Rectal smooth muscle tissue (tissue), 1 donor: ENCODE results near the gene NUP210.

Experiments
- H3K27ac ChIP-seq: one replicate; pipeline ENCODE4 v1.7.0; 2013; ENCODE audit warnings: low read depth, low read length, inconsistent platforms
- H3K27me3 ChIP-seq: one replicate; pipeline ENCODE4 v1.7.0; 2013; ENCODE audit warnings: low read length; ENCODE audit not compliant: control insufficient read depth, insufficient read depth
- H3K36me3 ChIP-seq: one replicate; pipeline ENCODE4 v1.7.0; 2013; ENCODE audit warnings: low read length; ENCODE audit not compliant: control insufficient read depth, insufficient read depth
- H3K4me1 ChIP-seq: one replicate; pipeline ENCODE4 v1.7.0; 2013; ENCODE audit warnings: low read length; ENCODE audit not compliant: control insufficient read depth, insufficient read depth
- H3K4me3 ChIP-seq: one replicate; pipeline ENCODE4 v1.7.0; 2013; ENCODE audit warnings: low read length
- H3K9ac ChIP-seq: one replicate; pipeline ENCODE4 v1.7.0; 2013; ENCODE audit warnings: low read length

NUP210 gene

GRCh38 chr3:13309004-13309403 is 111.1 kb downstream of the NUP210 start:
- Histone ChIP-seq H3K4me1 (no peaks in the 10 kb centered on the region), H3K9ac (no peak overlapping the region), H3K27me3 (no peaks in the 10 kb centered on the region), H3K36me3 (no peaks in the 10 kb centered on the region), H3K4me3 (no peak overlapping the region), H3K27ac (no peak overlapping the region)

GRCh38 chr3:13308380-13308801 is 111.7 kb downstream of the NUP210 start:
- no peak overlapping the region for H3K9ac ChIP-seq
- H3K27ac ChIP-seq: no peak overlapping the region
- H3K27me3 ChIP-seq: no peaks in the 10 kb centered on the region
- H3K4me3 ChIP-seq: no peak overlapping the region
- H3K4me1 ChIP-seq: no peaks in the 10 kb centered on the region
- H3K36me3 ChIP-seq: no peaks in the 10 kb centered on the region

- no peaks in the 10 kb centered on the region for H3K36me3 ChIP-seq
- no peak overlapping the region for H3K27ac ChIP-seq
- no peak overlapping the region for H3K9ac ChIP-seq
- no peak overlapping the region for H3K4me3 ChIP-seq
- H3K27me3 ChIP-seq: no peaks in the 10 kb centered on the region
- no peaks in the 10 kb centered on the region for H3K4me1 ChIP-seq
Measured at GRCh38 chr3:13307041-13307440, 113.1 kb downstream of the NUP210 start.

- Histone ChIP-seq H3K4me1 (no peaks in the 10 kb centered on the region), H3K36me3 (no peaks in the 10 kb centered on the region), H3K27me3 (no peaks in the 10 kb centered on the region), H3K27ac (no peak overlapping the region), H3K4me3 (no peak overlapping the region), H3K9ac (no peak overlapping the region)
Measured at GRCh38 chr3:13305623-13306022, 114.5 kb downstream of the NUP210 start.

GRCh38 chr3:13303410-13303809 is 116.7 kb downstream of the NUP210 start:
- no peak overlapping the region for H3K4me3 ChIP-seq
- H3K27ac ChIP-seq: no peak overlapping the region
- no peaks in the 10 kb centered on the region for H3K36me3 ChIP-seq
- H3K9ac ChIP-seq: no peak overlapping the region
- no peaks in the 10 kb centered on the region for H3K27me3 ChIP-seq
- no peaks in the 10 kb centered on the region for H3K4me1 ChIP-seq

GRCh38 chr3:13301286-13301987 is 118.7 kb downstream of the NUP210 start:
- Histone ChIP-seq H3K9ac (no peak overlapping the region), H3K4me3 (no peak overlapping the region), H3K27ac (no peak overlapping the region), H3K36me3 (no peaks in the 10 kb centered on the region), H3K27me3 (peaks cover 3% of the 10 kb centered on the region), H3K4me1 (no peaks in the 10 kb centered on the region)

GRCh38 chr3:13300546-13301285 is 119.4 kb downstream of the NUP210 start:
- Histone ChIP-seq H3K9ac (no peak overlapping the region), H3K4me3 (no peak overlapping the region), H3K27me3 (peaks cover 3% of the 10 kb centered on the region)

GRCh38 chr3:13299531-13300155 is 120.5 kb downstream of the NUP210 start:
- Histone ChIP-seq H3K9ac (no peak overlapping the region), H3K27ac (no peak overlapping the region), H3K4me3 (no peak overlapping the region), H3K27me3 (peaks cover 3% of the 10 kb centered on the region), H3K4me1 (no peaks in the 10 kb centered on the region), H3K36me3 (no peaks in the 10 kb centered on the region)

More at GRCh38 chr3:13300546-13301285, 119.4 kb downstream of the NUP210 start:
- H3K4me1 ChIP-seq: no peaks in the 10 kb centered on the region
- H3K27ac ChIP-seq: no peak overlapping the region
- no peaks in the 10 kb centered on the region for H3K36me3 ChIP-seq

- Histone ChIP-seq H3K9ac (no peak overlapping the region), H3K36me3 (no peaks in the 10 kb centered on the region), H3K27me3 (peaks cover 3% of the 10 kb centered on the region), H3K4me1 (no peaks in the 10 kb centered on the region), H3K4me3 (no peak overlapping the region), H3K27ac (no peak overlapping the region)
Measured at GRCh38 chr3:13296662-13297061, 123.5 kb downstream of the NUP210 start.

- Histone ChIP-seq H3K4me1 (no peaks in the 10 kb centered on the region), H3K36me3 (no peaks in the 10 kb centered on the region), H3K4me3 (no peak overlapping the region), H3K9ac (no peak overlapping the region), H3K27ac (no peak overlapping the region), H3K27me3 (peaks cover 3% of the 10 kb centered on the region)
Measured at GRCh38 chr3:13294442-13295351, 125.4 kb downstream of the NUP210 start.

GRCh38 chr3:13292375-13292774 is 127.7 kb downstream of the NUP210 start:
- H3K36me3 ChIP-seq: no peaks in the 10 kb centered on the region
- no peaks in the 10 kb centered on the region for H3K4me1 ChIP-seq
- no peak overlapping the region for H3K9ac ChIP-seq
- H3K27me3 ChIP-seq: peaks cover 3% of the 10 kb centered on the region
- no peak overlapping the region for H3K27ac ChIP-seq
- H3K4me3 ChIP-seq: no peak overlapping the region

- H3K27ac ChIP-seq: no peak overlapping the region
- H3K4me1 ChIP-seq: no peaks in the 10 kb centered on the region
Measured at GRCh38 chr3:13290941-13291340, 129.2 kb downstream of the NUP210 start.

More at GRCh38 chr3:13290941-13291340, 129.2 kb downstream of the NUP210 start:
- H3K36me3 ChIP-seq: no peaks in the 10 kb centered on the region
- H3K27me3 ChIP-seq: no peaks in the 10 kb centered on the region
- no peak overlapping the region for H3K4me3 ChIP-seq
- no peak overlapping the region for H3K9ac ChIP-seq
